AG09319 (cell line): ENCODE measurements around the gene LGALS3BP.
"Not testable (repeated sequence)": the region's sequence is repeated elsewhere in the genome, so short reads cannot be mapped to it uniquely, and the experiment has no call there.

Experiments
- DNase-seq: peaks from one replicate; pipeline ENCODE4 v3.0.0-alpha.2; 2010; ENCODE audit warnings: low read depth; ENCODE audit errors: extremely low read depth
- CTCF ChIP-seq: IDR thresholded peaks from 2 replicates; pipeline ENCODE4 v1.5.1; 2011; ENCODE audit warnings: low read depth, mild to moderate bottlenecking, inconsistent platforms, low read length, moderate library complexity

Gene LGALS3BP

GRCh38 chr17:79023886-79024771 lies 44.4 kb upstream of the LGALS3BP start, which contains the start of gene C1QTNF1:
Gene C1QTNF1, plus strand, starts transcription at chr17:79024169. Its CDS starts 19,800 bp downstream, at chr17:79043969.
- no peak for DNase-seq
- no peak; the same call in none of the 2 replicates for TF ChIP-seq CTCF

- no peak for DNase-seq
Observed at GRCh38 chr17:79023180-79023705, 43.5 kb upstream of the LGALS3BP start.

GRCh38 chr17:79022507-79022991 lies 42.8 kb upstream of the LGALS3BP start:
- TF ChIP-seq CTCF = no peak
- DNase-seq = no peak

More at GRCh38 chr17:79023180-79023705, 43.5 kb upstream of the LGALS3BP start:
- TF ChIP-seq CTCF = no peak

- not testable (repeated sequence) for DNase-seq
Observed at GRCh38 chr17:79021929-79022328, 42.2 kb upstream of the LGALS3BP start.

- no peak for DNase-seq
- no peak for TF ChIP-seq CTCF
Observed at GRCh38 chr17:79020631-79021301, 41.0 kb upstream of the LGALS3BP start.

GRCh38 chr17:79019632-79020584 lies 40.2 kb upstream of the LGALS3BP start:
- DNase-seq = peak; percentile 65
- peak; percentile 69 for TF ChIP-seq CTCF

GRCh38 chr17:79019261-79019631 lies 39.5 kb upstream of the LGALS3BP start:
- DNase-seq = no peak
- TF ChIP-seq CTCF = no peak
